HG02970 (cell line): ENCODE results near the gene NAT14.
"Not testable (repeated sequence)": the region's sequence is repeated elsewhere in the genome, so short reads cannot be mapped to it uniquely, and the experiment has no call there.

ENCODE experiments used
- ATAC-seq: cut with Tn5 transposase; IDR thresholded peaks from one replicate; pipeline ENCODE4 v1.9.1; 2021; ENCODE audit warnings: mild to moderate bottlenecking, moderate library complexity, moderate number of reproducible peaks; ENCODE audit not compliant: unreplicated experiment, low FRiP score

The NAT14 gene

DNA sequence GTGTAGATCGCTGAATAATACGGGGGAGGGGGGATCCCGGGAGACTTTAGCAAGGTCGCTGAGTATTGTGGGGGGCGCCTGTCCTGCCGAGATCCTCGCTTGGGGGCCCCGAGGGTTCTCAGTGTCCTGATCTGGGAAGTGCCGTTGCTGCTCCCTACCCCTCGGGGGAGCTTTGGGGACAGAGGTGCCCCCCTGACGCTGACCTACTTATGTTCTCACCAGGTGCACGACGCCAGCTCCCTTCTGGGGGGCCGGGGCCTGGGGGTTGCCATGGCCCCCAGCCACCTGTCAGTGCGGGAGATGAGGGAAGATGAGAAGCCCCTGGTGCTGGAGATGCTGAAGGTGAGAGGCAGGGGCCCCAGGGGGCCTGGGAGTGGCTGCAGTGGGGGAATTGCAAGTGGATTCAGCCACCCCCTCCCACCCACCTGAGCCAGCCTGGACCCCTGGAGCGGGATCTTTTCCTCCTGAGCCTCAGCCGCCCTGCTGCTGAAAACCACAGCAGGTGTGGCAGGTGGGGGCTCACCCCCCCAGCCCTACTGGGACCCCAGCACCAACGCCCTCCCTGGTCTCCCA is 537 bp downstream of the NAT14 start:
- no peak for ATAC-seq

DNA sequence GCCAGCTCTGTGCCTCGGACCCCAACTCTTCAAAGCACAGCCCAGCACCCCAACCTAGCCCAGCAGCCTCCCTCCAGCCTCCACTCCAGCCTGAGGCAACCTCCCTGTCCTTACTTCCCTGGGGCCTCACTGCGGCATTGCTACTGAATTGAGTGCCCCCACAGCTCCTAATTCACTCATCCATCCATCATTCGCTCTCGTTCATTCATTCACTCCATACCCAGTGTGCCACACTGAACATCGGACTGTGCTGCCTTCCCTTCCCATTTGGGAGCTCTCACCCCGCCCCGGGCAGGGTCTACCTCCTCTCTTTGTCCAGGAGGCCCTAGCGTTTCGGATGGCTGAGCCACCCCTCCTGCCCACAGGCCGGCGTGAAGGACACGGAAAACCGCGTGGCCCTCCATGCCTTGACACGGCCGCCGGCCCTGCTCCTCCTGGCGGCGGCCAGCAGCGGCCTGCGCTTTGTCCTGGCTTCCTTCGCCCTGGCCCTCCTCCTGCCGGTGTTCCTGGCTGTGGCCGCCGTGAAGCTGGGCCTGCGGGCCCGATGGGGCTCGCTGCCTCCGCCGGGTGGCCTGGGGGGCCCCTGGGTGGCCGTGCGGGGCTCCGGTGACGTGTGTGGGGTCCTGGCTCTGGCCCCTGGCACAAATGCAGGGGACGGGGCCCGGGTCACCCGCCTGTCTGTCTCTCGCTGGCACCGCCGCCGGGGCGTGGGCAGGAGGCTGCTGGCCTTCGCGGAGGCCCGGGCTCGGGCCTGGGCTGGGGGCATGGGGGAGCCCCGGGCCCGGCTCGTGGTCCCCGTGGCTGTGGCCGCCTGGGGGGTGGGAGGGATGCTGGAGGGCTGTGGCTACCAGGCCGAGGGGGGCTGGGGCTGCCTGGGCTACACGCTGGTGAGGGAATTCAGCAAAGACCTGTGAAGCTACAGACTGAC is 1.3 kb downstream of the NAT14 start:
- no peak for ATAC-seq

DNA sequence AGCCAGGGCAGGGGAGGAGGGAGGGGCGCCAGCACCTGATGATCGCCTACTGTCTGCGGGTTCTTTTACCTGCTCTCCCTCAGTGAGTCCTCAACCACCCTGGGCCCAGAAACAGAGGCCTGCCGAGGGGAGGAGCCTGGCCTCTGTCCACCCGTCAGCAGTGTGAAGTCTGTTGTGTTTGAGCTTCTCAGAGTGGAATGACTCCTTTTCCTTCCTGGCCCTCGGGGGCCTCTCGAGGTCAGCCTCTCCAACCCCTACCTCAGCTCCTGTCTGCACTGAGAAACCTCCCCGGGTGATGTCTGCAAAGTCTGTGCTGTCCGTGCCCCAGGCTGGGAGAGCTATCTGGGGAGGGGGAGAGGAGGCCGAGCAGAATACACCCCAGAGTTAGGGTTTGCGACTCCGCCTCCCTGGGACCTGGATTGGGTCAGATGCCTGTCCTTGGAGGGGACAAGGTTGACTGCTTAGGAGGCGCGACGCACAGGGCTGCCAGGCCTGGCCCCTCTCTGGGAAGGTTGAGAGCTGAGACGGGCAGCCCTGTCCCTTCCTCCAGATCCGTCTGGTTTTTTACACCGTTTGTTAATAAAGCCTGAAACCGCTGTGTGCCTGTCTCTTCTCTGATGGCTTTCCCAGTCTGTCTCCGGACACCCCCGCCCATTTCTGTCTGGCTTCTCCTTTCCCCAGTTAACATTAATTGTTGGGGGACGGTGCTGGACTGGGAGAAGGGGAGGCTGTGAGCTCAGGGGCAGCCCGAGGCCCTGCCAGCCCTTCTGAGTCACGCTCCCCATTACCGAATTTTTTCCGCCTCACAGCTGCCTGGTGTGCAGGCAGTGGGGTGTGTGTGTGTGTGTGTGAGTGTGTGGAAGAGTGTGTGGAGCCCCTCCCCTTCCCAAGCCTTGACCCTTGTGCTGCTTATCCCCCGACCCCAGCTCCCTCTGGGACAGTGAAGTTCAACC is 2.3 kb downstream of the NAT14 start:
- no peak for ATAC-seq

DNA sequence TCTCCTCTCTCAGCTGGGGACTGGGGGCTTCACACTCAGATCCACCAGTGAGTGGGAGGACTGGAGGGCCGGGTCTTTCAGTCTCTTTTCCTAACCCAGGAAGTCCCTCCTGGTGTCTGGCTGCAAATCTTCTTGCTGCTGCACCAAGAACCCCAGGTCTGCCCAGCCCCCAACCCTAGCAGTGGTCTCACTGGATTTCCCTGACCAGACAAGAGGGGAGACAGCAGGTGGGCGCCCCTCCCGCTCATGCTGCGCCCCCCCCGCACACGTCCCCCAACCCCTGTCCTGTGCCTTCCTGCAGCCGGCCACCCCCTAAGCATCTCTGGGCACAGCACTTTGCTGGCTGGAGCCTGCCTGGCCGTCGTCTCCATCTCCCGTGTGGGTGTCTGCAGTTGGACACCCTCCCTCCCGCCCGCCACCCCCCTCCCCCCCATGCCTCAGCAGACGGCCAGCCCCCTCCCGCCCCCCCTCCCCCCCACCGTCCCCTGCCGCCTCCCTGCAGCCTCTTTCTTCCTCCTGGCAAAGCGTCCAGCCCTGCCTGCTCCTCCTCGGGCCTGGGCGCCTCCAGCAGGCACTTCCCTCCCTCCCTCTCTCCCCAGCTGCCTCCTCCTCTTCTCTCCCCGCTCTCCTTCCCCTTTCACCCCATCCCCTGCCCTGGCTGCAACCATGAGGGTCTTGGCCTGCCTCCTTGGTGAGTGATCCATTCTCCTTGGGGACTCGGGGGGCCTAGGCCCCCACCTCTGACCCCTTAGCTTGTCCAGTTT is 3.1 kb downstream of the NAT14 start, which contains the start of gene SSC5D:
SSC5D (plus strand) TSS at position 513 of the 764 bp plus-strand sequence; CDS start at position 667, 154 bp downstream.
- ATAC-seq, result no peak

DNA sequence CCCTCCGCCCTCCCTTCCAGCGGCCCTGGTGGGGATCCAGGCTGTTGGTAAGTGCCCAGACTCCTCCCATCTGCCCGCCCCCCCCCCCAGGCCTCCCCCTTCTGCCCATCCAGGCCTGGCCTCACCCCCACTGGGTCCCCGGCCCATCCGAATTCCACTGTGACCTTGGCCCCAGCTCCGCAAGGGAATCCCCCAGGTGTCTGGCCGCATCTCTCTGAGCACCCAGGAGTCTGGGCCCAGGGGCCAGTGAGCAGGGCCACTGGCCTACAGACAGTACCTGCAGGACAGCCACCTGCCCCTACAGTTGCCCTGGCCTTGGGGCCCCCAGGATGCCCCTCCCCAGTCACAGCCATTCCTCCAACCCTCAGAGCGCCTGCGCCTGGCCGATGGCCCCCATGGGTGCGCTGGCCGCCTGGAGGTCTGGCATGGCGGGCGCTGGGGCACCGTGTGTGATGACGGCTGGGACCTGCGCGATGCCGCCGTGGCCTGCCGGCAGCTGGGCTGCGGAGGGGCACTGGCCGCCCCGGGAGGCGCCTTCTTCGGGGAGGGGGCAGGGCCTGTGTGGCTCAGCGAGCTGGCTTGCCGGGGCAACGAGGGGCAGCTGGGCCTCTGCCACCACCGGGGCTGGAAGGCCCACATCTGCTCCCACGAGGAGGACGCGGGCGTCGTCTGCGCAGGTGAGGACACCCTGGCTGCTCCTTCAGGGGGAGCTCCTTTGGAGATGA is 4.2 kb downstream of the NAT14 start:
- ATAC-seq, result no peak

DNA sequence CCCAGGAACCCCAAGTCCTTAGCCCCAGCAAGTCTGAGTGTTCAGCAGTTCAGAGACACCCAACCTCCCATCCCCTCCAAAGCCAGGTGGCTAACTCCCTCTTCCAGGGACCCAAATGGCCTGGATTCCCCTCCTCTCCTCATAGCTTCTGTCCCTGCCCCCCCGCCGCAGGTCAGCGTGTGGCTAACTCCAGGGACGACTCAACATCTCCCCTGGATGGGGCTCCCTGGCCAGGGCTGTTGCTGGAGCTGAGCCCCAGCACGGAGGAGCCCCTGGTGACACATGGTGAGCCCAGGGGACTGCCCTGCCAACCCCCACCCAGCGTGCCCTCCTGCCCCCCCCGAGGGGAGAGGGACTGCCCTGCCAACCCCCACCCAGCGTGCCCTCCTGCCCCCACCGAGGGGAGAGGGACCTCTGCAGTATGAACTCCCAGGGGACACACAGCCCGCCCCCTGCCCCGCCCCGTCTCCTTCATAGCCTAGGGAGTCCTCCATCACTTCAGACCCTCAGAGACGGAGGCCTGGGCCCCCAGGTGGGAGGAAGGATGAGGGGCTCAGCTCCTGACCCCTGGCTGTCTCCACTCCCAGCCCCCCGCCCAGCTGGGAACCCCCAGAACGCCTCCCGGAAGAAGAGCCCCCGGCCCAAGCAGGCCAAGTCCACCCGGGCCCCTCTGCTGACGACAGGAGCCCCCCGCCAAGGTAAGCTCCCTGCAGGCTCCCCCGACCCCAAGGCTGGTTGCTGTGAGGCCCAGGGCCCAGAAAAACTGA is 4.9 kb downstream of the NAT14 start:
- no peak for ATAC-seq

DNA sequence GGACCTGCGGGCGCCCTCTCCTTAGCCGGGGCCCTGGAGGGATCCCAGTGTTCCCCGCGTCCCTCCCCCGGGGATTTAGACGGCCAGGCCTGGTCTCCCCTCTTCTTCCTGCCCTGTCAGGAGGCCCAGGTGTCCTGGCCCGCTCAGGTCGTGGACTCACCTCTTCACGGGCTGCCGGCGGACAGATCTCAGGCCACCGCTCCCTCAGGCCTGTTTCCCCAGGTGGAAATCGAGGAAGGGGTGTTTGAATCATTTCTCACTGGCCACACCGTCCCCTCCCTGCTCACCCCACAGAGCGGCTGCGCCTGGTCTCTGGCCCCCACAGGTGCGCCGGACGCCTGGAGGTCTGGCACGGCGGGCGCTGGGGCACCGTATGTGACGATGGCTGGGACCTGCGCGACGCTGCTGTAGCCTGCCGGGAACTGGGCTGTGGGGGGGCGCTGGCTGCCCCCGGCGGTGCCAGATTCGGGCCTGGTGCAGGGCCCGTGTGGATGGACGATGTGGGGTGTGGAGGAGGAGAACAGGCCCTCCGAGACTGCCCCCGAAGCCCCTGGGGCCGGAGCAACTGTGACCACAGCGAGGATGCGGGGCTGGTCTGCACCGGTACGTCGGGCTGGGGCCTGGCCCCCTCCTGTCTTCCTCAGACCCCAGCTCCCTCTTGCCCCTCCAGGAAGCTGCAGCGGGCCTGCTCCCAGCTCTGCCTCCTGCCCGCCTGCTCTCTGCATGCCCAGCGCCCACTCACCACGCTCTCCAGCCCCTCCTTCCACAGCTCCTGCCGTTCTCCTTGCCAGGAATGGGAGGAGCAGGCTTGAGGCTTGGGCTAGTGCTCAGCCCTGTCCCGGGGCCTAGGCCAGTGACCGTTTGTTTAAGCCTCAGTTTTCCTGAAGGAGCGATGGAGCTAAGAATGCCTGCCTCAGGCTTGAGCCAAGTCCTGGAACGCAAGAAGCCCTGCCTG is 5.8 kb downstream of the NAT14 start:
- no peak for ATAC-seq

DNA sequence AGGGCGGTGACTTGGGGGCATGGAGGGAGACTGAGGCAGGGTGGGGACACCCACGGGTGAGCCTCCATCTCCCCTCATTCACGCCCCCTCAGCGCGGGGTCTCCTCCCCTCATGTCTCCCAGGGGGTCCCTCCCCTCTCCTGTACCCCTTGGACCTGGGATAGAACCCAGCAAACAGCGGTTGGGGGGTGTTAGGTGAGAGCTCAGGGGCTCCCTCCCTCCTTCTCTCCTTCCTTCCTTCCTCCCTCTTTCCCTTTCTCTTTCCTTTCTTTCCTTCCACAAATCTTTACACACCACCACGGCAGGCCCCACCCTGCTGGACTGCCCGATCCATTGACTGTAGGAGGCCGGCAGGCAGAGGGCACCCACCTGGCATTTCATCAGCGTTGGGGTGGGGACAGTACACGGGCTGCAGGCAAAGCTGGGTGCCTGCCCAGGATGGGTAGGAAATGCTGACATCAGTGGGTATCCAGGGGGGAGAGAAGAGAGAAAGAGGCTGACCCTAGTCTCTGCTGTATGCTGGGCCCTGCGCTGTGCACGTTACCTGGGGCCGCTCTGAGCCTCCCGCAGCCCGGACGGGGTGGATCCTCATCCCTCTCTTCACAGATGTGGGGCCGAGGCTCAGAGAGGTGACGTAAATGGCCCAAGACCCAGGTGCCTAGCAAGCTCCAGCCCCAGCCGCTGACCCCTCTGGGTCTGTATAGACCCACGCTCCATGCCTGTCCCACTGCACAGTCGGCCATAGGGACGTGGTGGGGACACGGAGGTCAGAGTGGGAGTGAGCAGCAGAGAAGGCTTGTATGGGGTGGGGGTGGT is 6.8 kb downstream of the NAT14 start:
- no peak for ATAC-seq

DNA sequence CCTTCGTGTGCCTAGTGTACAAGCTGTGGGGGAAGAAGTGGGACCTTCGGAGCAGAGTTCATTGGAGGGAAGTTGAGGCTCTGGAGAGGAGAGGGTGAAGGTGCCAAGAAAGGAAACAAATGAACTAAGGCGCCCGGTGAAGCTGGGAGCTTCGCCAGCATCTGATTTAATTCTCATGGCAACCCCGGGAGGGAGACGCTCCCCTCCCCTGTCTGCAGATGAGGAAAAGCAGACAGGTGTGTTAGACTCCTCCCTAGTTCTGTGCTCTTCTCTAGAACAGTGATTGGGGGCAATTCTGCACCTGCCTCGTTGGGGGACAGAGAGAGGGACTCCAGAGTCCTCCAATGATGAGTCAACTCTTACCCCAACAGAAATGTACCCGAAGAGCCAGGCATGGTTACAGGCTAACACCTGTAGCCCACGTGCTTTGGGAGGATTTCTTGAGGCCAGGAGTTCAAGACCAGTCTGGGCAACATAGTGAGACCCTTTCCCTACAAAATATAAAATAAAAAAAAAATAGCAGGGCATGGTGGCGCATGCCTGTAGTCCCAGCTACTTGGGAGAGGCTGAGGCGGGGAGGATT is 7.5 kb downstream of the NAT14 start:
- ATAC-seq, result no peak

DNA sequence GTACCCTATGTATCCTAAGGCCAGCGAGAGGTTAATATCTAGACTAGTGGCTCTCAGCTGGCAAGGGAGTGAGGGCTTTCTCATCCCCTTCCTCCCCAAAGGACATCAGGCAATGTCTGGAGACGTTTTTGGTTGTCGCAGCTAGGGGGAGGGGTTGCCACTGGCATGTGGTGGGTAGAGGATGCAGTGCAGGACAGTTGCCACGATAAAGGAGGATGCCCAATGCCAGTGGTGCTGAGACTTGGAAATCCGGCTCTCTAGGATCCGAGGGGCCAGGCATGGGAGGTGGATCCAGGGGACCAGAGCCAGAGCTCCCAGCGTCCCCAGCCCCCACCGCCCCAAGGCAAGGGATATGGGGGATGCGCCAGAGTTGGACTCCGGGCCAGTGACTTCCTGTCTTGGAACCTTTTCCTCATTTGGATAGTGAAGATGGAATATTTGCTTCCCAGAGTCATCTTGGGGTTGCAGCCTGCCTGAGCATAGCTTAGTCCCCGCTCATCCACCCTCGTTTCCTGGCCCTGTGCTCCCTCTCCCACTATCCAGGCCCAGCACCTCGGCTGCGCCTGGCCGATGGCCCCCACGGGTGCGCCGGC is 8.2 kb downstream of the NAT14 start:
- no peak for ATAC-seq

DNA sequence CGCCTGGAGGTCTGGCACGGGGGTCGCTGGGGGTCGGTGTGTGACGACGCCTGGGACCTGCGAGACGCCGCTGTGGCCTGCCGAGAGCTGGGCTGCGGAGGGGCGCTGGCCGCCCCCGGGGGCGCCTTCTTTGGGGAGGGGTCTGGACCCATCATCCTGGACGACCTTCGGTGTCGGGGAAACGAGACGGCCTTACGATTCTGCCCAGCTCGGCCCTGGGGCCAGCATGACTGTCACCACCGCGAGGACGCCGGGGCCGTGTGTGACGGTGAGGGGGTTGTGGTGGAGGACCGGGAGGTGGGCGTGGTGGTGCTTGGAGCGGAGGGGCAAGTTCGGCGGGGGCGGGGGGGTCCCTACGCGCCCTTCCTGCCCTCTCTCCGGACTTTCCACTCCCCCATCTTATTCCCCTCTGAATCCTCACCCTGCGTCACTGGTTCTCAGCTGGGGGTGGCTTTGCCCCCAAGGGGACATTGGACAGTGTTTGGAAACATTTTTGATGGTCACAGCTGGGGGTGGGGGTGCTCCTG is 8.7 kb downstream of the NAT14 start:
- ATAC-seq, result no peak

DNA sequence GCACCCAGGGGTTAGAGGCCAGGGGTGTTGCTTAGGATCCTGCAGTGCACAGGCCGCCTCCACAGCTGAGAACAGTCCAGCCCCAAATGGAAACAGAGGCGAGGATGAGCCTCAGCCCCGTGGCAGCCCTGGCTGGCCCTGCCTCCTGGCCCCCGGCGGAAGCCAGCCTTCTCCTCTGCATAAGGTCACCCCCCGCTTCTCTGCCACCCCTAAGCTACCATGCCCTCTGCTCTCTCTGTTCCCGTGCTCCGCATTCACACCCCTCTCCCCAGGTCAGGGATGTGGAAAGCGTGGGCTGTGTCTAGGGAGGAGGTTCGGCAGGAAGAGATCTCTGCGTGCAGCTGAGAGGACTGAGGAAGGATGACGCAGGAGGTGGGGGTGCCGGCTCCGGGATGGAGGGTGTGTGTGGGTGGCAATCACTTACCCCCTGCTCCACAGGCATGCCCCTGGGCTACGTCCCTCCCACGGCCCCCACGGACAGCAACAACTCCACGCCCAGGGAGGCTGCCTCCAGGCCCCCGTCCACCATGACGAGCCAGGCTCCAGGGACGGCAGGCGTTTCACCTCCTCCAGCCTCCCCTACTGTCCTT is 9.3 kb downstream of the NAT14 start:
- ATAC-seq, result no peak

DNA sequence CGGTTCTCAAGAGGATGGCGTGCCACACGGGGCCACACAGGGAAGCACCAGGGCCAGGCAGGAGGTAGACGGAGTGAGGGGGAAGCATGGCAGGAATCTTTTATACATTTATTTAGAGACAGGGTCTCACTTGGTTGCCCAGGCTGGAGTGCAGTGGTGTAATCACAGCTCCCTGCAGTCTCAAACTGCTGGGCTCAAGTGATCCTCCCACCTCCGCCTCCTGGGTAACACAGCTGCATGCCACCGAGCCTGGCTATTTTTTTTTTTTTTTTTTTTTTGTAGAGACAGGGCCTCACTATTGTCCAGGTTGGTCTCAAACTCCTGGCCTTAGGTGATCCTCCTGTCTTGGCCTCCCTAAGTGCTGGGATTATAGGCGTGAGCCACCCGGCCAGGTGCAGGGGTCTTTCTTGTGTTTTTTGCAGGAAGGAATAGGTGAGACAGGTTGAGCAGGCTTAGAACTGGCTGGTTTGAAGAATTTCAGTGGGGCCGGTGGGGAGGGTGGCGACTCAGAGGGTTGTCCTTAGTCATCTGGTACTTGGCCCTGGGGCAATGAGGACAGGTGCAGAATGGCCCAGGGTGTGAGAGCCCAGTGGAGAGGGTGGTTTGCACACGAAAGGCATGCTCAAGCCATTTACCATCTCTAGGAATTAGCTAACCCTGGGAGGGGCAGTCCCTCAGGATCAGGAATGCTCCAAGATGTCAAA is 10.8 kb downstream of the NAT14 start:
- ATAC-seq, result no peak

DNA sequence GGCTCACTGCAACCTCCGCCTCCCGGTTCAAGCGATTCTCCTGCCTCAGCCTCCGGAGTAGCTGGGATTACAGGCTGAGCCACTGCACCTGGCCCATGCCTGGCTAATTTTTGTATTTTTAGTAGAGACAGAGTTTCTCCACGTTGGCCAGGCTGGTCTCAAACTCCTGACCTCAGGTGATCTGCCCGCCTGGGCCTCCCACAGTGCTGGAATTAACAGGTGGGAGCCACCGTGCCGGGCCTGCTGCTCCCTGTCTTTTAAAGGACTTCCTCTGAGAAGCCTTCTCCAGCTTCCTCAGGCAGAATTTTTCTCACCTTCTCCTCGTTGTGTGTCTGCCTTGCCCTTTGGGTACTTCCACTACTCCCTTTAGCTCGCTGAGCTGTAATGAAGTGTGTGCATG is 11.8 kb downstream of the NAT14 start:
- ATAC-seq, result not testable (repeated sequence)

DNA sequence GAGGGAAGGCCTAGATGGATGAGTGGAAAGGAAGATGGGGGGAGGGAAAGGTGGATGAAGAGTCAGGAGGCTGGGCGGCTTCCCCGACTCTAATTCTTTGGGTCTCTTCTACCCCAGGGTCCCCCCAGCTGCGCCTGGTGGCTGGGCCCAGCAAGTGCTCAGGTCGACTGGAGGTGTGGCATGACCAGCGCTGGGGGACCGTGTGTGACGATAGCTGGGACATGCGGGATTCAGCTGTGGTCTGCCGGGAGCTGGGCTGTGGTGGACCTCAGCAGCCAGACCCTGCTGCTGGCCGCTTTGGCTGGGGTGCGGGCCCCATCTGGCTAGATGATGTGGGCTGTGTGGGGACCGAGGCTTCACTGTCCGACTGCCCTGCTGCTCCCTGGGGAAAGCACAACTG is 12.8 kb downstream of the NAT14 start:
- ATAC-seq, result no peak
